Esophagus muscularis mucosa (tissue), 4 donors: ENCODE measurements around the gene SELENOH. TPM values are rescaled to one million over a fixed set of nuclear protein-coding genes. Genes with fewer than 3 reads are reported as not detected.

Experiments
- DNase-seq: peaks from one replicate; pipeline ENCODE4 v3.0.0-alpha.2; 2017; ENCODE audit errors: extremely low spot score
- H3K27ac ChIP-seq, 4 donors: fragments of 200-600 bp; sonication (generic); replicated peaks in 1 of 4; 1 replicate in 3 of 4; 2 replicates in 1 of 4; pipeline ENCODE4 v1.5.1; 2016 to 2019; ENCODE audit warnings: mild to moderate bottlenecking in 1 of 4
- H3K27me3 ChIP-seq, 4 donors: fragments of 200-600 bp; sonication (generic); one replicate each; pipeline versions ENCODE4 v1.5.1 to v1.6.0; 2016 to 2019
- H3K36me3 ChIP-seq, 4 donors: fragments of 200-600 bp; sonication (generic); one replicate each; pipeline ENCODE4 v1.5.1; 2016 to 2019
- H3K4me1 ChIP-seq, 4 donors: fragments of 200-600 bp; sonication (generic); one replicate each; pipeline ENCODE4 v1.5.1; 2016 to 2019
- H3K4me3 ChIP-seq, 4 donors: fragments of 200-600 bp; sonication (generic); 1 replicate in 2 of 4; 2 replicates in 2 of 4; pipeline ENCODE4 v1.5.1; 2016 to 2019; ENCODE audit warnings: mild to moderate bottlenecking in 4 of 4, moderate library complexity in 1 of 4
- H3K9me3 ChIP-seq, 4 donors: fragments of 200-600 bp; sonication (generic); 1 replicate in 3 of 4; 2 replicates in 1 of 4; pipeline ENCODE4 v1.5.1; 2016 to 2019
- EP300 ChIP-seq: sonication (generic); formaldehyde crosslinking; IDR thresholded peaks from one replicate; pipeline ENCODE4 v1.6.1; 2017; ENCODE audit warnings: antibody characterized with exemption
- POLR2A ChIP-seq: fragments of 450-650 bp; IDR thresholded peaks from one replicate; pipeline ENCODE4 v1.6.1; 2017; ENCODE audit warnings: antibody characterized with exemption, moderate library complexity, mild to moderate bottlenecking, low read depth
- POLR2AphosphoS5 ChIP-seq, 2 donors: sonication (generic); formaldehyde crosslinking; IDR thresholded peaks; one replicate each; pipeline ENCODE4 v1.6.1; 2017; ENCODE audit warnings: antibody characterized with exemption in 2 of 2
- WGBS: methylation state at CpG from one replicate; pipeline ENCODE4 v1.1.5; 2018; 5-methylcytosine and 5-hydroxymethylcytosine counted together
- intact Hi-C: fragments of 100-400 bp; cut with DNase I; formaldehyde crosslinking; loops from one replicate; pipeline ENCODE4 v1.15.1; 2023
- total RNA-seq, 4 donors: library from RNA; depleted of rRNA; stranded (reverse); fragments of >200 nt; gene quantifications; one replicate each; pipeline versions ENCODE4 v1.1.0 to v1.2.1, GENCODE V29; 2016
- TF ChIP-seq, protein P1 (sequence below), 3 experiments: fragments of 200-600 bp in 2 of 3; fragments of 450-650 bp in 1 of 3; sonication (generic) in 2 of 3; IDR thresholded peaks; one replicate each; pipeline ENCODE4 v1.5.1; 2017 to 2019; ENCODE audit warnings: antibody characterized with exemption in 3 of 3, mild to moderate bottlenecking in 2 of 3, moderate library complexity in 1 of 3

Gene SELENOH
- total RNA-seq, 4 donors from 2014 or later, result 71.4 to 109 (median 82.6) TPM

DNA sequence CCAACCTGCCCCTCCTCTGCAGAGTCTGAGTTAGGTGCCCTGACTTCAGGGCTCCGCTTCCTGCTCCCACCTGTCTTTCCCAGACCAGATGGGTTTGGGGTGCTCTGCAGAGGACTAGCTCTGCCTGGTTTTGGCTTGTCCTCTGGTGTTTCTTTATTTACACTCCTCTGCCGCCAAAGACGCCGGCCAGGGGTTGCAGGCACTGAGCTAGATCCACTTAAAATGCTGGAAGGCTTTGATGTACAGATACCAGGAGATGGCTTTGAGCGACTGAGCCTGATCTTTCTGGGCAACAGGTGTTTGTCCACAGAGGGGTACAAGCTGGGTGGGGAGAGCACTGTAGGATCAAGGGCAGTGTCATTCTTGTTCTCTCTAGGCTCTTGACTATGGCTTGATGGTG is 3.9 kb downstream of the SELENOH start:
- Histone ChIP-seq H3K9me3 (no peaks in the 10 kb centered on the region), H3K27me3 (no peaks in the 10 kb centered on the region), H3K36me3 (peaks cover 18 to 55% (median 42%) of the 10 kb centered on the region in 4 donors), H3K4me3 (no peak overlapping the region), H3K27ac (no peak overlapping the region), H3K4me1 (peaks cover 16 to 25% (median 19%) of the 10 kb centered on the region in 4 donors)
- intact Hi-C loops, result no loop called here
- TF ChIP-seq, protein P1, sequence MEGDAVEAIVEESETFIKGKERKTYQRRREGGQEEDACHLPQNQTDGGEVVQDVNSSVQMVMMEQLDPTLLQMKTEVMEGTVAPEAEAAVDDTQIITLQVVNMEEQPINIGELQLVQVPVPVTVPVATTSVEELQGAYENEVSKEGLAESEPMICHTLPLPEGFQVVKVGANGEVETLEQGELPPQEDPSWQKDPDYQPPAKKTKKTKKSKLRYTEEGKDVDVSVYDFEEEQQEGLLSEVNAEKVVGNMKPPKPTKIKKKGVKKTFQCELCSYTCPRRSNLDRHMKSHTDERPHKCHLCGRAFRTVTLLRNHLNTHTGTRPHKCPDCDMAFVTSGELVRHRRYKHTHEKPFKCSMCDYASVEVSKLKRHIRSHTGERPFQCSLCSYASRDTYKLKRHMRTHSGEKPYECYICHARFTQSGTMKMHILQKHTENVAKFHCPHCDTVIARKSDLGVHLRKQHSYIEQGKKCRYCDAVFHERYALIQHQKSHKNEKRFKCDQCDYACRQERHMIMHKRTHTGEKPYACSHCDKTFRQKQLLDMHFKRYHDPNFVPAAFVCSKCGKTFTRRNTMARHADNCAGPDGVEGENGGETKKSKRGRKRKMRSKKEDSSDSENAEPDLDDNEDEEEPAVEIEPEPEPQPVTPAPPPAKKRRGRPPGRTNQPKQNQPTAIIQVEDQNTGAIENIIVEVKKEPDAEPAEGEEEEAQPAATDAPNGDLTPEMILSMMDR (IDR thresholded peaks at IDR 0.05), result no peak
- TF ChIP-seq POLR2A (no peak), EP300 (no peak), POLR2AphosphoS5 (IDR thresholded peaks at IDR 0.05) (no peak)
- DNase-seq, result no peak
- 90% methylated on average over 5 of the region's 5 CpGs for WGBS

DNA sequence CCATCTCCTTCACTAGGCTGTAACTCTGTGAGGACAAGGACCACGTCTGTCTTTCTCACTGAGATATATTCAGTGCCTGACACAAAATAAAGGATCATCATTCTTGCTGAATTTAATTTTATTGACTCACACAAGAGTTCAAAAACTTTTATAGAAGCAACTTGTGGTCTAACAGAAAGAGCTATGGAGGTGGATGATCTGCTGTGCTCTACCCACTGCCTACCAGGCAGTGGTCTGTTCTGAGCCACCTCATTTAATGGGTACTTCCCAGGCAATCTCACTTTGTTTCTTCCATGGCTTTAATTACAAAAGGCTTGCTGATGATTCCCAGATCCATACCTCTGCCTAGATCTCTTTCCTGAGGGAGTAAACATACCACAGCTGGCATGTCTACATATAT is 5.6 kb downstream of the SELENOH start:
- TF ChIP-seq, protein P1 (IDR thresholded peaks at IDR 0.05), result no peak
- no peak for TF ChIP-seq POLR2AphosphoS5 (IDR thresholded peaks at IDR 0.05)
- TF ChIP-seq POLR2A, result no peak
- no peak for TF ChIP-seq EP300
- intact Hi-C loops, result no loop called here
- DNase-seq, result no peak
- Histone ChIP-seq H3K27me3 (no peaks in the 10 kb centered on the region), H3K36me3 (peaks cover 18 to 53% (median 40%) of the 10 kb centered on the region in 4 donors), H3K4me1 (peaks cover 16 to 22% (median 19%) of the 10 kb centered on the region in 4 donors), H3K9me3 (no peaks in the 10 kb centered on the region), H3K4me3 (no peak overlapping the region), H3K27ac (no peak overlapping the region)
- 95% methylated on average over 1 of the region's 1 CpG for WGBS

DNA sequence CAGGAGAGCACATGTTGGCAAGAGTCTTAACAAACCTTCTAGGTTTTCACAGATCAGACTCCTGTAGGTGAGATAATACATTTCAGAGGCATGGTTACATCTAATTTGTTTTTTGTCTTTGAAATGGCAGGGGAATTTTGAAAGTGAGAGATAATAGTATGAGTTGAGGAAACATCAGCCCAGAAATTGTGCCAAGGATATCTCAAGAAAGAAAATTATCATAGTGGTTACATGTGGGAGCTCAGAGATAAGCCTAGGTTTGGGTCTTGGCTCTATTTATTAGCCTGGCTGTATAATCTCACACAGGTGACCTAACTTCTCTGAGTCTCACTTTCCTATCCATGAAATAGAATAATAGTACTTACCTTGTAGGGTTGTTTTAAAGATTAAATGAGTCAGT is 9.9 kb downstream of the SELENOH start:
- peaks cover 4 to 8% (median 7%) of the 10 kb centered on the region in 4 donors for H3K4me1 ChIP-seq
- H3K9me3 ChIP-seq, result no peaks in the 10 kb centered on the region
- H3K36me3 ChIP-seq, result peaks cover 0 to 19% (median 6%) of the 10 kb centered on the region in 4 donors
- no peak for DNase-seq
- intact Hi-C loops, result no loop called here
- H3K27ac ChIP-seq, result no peak overlapping the region
- TF ChIP-seq, protein P1 (IDR thresholded peaks at IDR 0.05), result no peak
- TF ChIP-seq POLR2AphosphoS5 (IDR thresholded peaks at IDR 0.05) (no peak), POLR2A (no peak), EP300 (no peak)
- H3K27me3 ChIP-seq, result no peaks in the 10 kb centered on the region
- no peak overlapping the region for H3K4me3 ChIP-seq

DNA sequence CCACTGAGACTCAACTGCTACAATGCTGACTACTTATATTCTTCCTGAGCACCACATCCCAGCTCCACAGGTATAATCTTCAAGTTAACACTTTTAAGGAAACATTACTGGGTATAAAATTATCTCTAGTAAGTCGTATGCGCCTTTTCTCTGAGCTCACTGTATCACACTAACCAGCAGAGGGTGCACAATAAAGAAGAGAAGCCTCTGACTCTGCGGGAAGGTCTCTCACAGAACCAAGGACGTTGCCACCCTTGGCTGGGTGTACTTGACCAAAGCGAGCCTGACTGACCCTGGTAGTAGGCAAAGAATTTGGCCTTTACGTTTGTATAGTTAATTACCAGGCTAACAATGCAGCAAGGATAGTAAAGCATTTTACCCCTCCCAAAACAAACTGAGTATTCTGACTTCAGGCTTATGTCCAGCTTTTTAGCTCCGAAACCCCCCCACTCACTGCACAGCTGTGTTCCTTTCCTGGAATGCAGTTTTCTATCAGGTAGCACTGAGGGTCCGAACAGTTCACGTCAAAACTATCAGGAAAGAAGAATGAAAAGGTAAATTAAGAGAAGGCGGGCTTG is 10.5 kb downstream of the SELENOH start, which contains the start of gene BTBD18:
Gene BTBD18, minus strand, starts transcription at position 144 of the 578 bp plus-strand sequence. CDS start 631 bp downstream, outside the sequence.
- WGBS, result 57% methylated on average over 10 of the region's 10 CpGs
- H3K9me3 ChIP-seq, result no peaks in the 10 kb centered on the region
- intact Hi-C loops, result no loop called here
- peaks cover 0 to 13% (median 3%) of the 10 kb centered on the region in 4 donors for H3K36me3 ChIP-seq
- TF ChIP-seq, protein P1 (IDR thresholded peaks at IDR 0.05), result peak; percentile 12 to 40 (median 29)
- no peak for TF ChIP-seq EP300
- peaks cover 4 to 8% (median 7%) of the 10 kb centered on the region in 4 donors for H3K4me1 ChIP-seq
- H3K4me3 ChIP-seq, result no peak within 1 kb of the TSS
- DNase-seq, result no peak
- no peak within 1 kb of the TSS for H3K27ac ChIP-seq
- H3K27me3 ChIP-seq, result no peaks in the 10 kb centered on the region

DNA sequence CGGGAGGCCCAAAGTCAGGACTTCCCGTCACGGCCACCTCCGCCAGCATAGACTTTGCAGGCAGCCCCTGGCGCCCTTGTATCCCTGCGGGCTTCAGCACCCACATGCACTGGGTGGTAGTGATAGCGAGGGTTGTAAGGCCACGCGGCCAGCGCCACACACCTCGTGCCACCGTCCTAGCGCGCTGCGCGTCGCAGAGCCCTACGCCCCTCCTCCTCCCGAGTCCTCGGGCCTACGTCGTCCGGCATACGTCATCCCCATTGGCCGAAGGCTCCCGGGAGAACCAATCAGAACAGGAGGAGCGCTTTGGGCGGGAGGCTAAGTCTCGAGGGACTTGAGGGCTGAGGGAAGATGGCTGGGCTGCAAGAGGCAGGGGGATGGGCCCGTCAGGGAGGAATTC is 11.7 kb downstream of the SELENOH start:
- H3K27ac ChIP-seq, result no peak overlapping the region
- DNase-seq, result no peak
- H3K36me3 ChIP-seq, result peaks cover 0 to 8% (median 0%) of the 10 kb centered on the region in 4 donors
- no peak for TF ChIP-seq EP300
- no peak overlapping the region for H3K4me3 ChIP-seq
- WGBS, result 94% methylated on average over 28 of the region's 30 CpGs
- no peaks in the 10 kb centered on the region for H3K9me3 ChIP-seq
- no peaks in the 10 kb centered on the region for H3K27me3 ChIP-seq
- intact Hi-C loops, result no loop called here
- H3K4me1 ChIP-seq, result peaks cover 4 to 10% (median 8%) of the 10 kb centered on the region in 4 donors
